Embryonic facial prominence (tissue), 1 donor: Measurements from ENCODE around the gene PALD1.
"Not testable (repeated sequence)": the region's sequence is repeated elsewhere in the genome, so short reads cannot be mapped to it uniquely, and the experiment has no call there.

Experiments
- DNase-seq: peaks from one replicate; pipeline ENCODE4 v3.0.0-alpha.2; 2016; ENCODE audit errors: extremely low spot score

The PALD1 gene

GRCh38 chr10:70602665-70603448 is 124.3 kb downstream of the PALD1 start, which contains the start of gene PRF1:
Gene PRF1, minus strand, starts transcription at chr10:70602741. Its CDS starts 1,839 bp downstream, at chr10:70600902.
- DNase-seq, result no peak

- DNase-seq, result no peak
Measured at GRCh38 chr10:70603449-70603801, 124.9 kb downstream of the PALD1 start.

- DNase-seq, result no peak
Measured at GRCh38 chr10:70604106-70604505, 125.5 kb downstream of the PALD1 start.

GRCh38 chr10:70605161-70605560 is 126.6 kb downstream of the PALD1 start:
- no peak for DNase-seq

GRCh38 chr10:70607936-70608335 is 129.4 kb downstream of the PALD1 start:
- DNase-seq, result no peak

- DNase-seq, result no peak
Measured at GRCh38 chr10:70613941-70614340, 135.4 kb downstream of the PALD1 start.

- not testable (repeated sequence) for DNase-seq
Measured at GRCh38 chr10:70614364-70614763, 135.8 kb downstream of the PALD1 start.

- DNase-seq, result no peak
Measured at GRCh38 chr10:70615211-70615610, 136.6 kb downstream of the PALD1 start.

- DNase-seq, result no peak
Measured at GRCh38 chr10:70615784-70616522, 137.4 kb downstream of the PALD1 start.

GRCh38 chr10:70616761-70617160 is 138.2 kb downstream of the PALD1 start:
- DNase-seq, result no peak
